HG03064 (cell line): ENCODE data around the gene ATP6V0A4.
"Not testable (repeated sequence)": the region's sequence is repeated elsewhere in the genome, so short reads cannot be mapped to it uniquely, and the experiment has no call there.

ENCODE experiments used
- ATAC-seq: cut with Tn5 transposase; IDR thresholded peaks from one replicate; pipeline ENCODE4 v1.9.1; 2021; ENCODE audit warnings: low read depth; ENCODE audit not compliant: unreplicated experiment

Gene ATP6V0A4

DNA sequence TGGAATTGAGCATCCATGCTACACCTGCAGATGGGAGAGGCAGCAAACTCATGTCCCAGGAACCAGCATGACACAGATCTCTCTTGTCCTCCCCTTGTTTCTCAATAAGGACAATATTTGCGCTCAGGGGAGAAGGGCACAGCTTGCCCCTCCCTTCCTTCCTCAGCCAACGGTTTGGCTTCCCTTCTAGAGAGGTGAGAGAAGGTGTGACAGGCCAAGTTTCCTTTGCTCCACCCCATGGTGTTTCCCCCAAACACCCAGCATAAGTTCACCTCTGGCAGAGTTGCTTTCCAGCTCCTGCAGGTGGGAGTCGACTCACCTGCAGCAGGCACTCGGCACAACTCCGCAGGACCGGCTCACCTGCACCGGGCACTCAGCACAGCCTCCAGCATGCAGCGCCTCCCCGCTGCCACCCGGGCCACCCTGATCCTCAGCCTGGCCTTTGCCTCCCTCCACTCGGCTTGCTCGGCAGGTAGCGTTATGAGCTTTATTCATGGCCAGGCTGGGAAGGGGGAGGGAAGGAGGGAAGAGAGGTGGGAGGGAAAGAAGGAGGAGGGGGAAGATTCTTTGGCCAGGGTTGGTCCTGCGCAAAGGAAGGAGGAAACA, at the start of gene ATP6V0A4, which contains the start of gene TMEM213:
ATP6V0A4 (minus strand) TSS at position 482 of the 606 bp plus-strand sequence. CDS start 26,949 bp downstream, outside the sequence.
TMEM213 (plus strand) TSS at position 280 of the 606 bp plus-strand sequence; CDS start at position 391, 111 bp downstream.
- no peak for ATAC-seq

DNA sequence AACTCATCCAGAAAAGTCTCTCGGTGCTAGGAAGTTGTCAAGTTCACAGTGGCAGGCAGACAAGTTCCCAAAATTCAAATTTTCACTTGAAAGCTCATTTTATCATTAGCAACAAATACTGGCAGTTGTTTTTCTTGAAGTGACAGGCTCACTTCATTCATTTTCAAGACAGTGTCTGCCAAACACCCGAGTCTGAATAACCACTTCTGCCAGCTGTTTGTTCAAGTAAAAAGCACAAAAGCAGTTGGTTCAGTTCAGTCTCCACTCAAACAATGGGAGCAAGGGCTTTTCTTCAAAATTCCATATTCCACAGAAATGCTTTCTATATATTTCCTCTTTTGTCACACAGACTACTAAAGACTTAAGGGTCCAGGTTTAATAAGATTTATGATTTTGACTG, 47.7 kb upstream of the ATP6V0A4 start:
- no peak for ATAC-seq

DNA sequence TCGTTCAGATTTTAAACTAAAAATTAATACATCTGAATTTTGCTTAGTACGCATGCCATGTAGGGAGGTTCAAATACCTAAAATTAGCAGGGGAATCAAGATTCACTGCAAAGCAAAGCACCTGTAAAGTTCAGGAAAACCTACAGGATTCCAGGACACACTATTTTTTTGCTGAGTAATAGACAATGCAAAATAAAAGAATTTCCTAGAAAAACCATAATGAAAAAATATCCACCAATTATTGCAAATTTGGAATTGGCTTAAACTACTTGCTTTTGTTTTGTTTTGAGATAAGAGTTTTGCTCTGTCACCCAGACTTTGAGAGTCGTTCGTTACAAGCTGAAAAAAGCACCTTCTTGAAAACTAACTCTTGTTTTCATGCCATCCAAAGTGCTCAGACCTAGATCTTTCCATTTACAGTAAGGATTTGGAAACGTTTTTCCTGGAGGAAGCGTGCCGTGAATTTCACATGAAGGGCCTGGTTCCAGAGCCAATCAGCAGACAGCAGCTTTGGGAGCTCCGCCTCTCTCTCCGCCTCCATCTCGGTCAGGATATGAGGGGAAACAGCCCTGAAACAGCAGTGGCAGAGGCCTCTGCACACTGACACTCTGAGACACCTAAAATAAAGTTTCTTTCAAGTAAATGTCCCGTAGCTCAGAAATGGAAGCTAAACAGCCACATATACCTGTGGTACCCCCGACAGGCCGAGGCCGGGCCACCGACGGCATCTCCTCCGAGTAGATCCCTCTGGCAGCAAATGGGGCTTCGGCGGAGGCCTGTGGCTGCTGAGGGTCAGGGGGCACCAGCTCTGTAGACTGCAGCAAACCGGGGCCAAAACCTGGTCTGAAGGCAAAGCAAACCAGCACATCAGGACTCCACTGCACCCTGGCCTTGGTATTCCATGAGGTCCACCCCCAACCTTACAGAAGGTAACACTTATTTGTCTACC, 45.9 kb upstream of the ATP6V0A4 start:
- ATAC-seq, result no peak

DNA sequence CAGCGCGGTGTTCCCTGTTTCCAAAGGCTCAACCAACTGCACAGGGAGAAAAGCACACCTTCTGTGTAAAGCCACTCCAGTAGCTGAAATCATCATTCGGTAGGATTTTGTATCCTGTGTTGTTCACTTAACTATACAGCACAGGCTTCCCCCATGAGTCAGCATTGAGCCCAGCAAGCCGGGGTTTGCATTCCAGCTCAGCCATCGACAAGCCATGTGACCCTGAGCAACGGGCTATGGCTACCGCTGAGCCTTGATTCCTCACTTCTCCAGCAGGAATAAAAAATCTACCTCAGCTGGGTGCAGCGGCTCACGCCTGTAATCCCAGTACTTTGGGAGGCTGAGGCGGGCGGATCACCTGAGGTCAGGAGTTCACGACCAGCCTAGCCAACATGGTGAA, 44.1 kb upstream of the ATP6V0A4 start:
- ATAC-seq, result no peak

DNA sequence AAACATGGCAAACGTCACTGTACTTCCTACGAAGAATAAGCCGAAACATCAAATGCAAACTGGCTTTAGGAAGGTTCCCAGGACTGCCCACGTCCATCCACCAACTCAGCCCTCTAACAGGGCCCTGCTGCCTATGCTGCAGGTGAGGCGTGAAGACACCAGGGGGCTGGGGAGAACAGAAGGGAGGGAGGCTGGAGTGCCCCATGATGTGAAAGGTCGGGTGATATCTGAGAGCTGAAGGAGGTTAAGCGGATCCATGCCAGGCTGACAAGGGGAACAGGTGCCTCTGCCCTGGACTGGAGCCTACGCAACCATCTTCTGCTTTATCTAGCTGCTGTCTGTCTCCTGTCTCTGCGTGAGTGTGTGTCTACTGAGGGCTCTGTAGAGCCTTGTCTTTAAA, 40.2 kb upstream of the ATP6V0A4 start:
- no peak for ATAC-seq

DNA sequence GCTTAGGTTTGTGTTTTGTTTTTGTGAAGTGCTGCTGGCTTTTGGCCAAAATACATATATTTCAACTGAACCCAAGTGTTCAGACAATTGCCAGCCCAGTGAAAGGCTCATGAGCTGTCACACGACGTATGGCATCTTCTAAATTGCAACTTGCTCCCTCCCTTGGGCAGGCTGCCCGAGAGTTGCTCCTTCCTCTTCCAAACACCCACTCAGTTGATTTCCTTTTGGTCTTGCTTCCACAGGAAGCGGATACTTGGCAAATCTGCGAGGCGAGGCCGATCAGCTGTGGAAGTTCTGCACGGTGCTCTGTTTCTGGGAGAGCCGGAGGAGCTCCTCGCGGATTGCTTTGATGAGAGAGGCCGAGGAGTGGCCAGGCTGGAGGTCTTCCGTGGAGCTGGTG, 39.6 kb upstream of the ATP6V0A4 start:
- no peak for ATAC-seq

DNA sequence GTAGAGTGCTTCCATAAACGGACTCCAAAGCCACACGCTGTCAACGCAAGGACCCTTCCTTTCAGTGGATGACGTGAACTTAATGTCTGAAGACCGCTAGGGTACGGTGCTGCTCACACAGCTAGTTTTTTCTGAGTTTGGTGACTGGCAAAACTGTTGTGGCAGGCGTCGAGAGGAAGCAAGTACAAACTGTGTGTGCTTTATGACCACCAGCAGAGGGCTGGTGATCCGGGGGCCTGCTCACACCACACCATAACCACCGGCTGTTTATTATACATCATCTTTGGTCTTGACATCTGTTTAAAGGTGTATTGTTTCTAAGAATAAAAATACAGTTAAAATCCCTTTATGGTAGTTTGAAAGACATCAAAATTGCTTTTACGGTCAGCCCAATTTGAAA, 37.1 kb upstream of the ATP6V0A4 start:
- ATAC-seq, result no peak

DNA sequence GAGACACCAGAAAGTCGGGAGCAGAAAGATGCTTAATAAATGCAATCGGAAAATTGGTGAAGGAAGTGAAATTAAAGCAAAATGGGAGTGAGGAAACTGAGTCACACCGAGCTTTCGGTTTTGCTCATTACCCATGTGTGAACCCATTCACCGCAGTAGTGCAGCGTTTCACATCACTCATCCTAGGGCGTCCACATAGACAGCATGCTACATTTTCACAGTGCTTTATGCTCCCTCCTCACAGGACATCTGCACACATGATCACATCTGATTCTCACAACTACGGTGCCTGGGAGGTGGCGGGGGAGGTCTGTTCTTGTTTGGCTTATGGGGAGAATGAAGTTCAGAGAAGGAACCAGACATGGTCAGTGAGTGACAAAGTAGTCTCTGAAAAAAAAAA, 36.6 kb upstream of the ATP6V0A4 start:
- no peak for ATAC-seq

DNA sequence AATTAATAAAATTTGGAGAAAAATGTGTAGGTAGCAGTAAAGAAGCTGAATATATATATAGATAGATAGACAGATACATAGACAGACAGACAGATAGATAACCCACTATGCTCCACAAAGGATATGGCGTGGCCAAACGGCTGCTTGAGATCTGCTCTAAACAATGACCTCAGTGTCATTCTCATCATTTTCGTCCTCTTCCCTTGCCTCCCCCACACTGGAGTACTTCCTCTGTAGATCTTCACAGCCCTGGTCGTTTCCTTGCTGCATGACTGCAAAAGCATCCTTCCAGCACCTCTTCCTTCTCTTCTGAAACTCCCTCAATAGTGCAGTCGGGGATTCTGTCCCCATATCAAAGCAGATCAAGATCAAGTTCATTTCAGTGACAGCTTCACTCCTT, 35.6 kb upstream of the ATP6V0A4 start:
- no peak for ATAC-seq

DNA sequence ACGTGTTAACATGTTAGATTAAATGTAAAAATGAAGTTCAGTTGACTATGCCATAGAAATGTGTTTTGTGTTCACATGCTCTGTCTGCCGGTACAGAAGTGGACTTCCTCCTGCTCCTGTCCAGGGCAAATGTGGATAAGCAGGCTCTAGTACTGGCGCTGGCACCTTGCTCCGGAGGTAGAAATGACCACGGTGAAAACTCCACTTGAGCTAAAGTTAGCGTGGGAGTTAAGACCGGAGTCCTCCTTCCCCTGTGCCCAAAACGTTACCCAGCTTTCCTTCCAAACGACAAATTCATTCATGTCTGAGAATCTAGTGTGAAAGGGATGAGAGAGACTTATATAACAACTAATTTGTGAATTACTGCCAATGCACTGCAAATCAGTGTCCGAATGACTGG, 35.0 kb upstream of the ATP6V0A4 start:
- no peak for ATAC-seq

DNA sequence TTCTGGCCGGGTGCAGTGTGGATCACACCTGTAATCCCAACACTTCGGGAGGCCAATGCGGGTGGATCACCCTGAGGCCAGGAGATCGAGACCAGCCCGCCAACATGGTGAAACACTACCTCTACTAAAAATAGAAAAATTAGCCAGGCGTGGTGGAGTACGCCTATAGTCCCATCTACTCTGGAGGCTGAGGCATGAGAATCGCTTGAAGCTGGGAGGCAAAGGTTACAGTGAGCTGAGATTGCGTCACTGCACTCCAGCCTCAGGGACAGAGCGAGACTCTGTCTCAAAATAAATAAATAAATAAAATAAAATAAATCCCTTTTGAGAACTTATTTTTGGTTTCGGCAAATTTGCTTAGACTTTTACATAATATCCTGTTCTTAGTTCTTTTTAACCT, 31.3 kb upstream of the ATP6V0A4 start:
- no peak for ATAC-seq

DNA sequence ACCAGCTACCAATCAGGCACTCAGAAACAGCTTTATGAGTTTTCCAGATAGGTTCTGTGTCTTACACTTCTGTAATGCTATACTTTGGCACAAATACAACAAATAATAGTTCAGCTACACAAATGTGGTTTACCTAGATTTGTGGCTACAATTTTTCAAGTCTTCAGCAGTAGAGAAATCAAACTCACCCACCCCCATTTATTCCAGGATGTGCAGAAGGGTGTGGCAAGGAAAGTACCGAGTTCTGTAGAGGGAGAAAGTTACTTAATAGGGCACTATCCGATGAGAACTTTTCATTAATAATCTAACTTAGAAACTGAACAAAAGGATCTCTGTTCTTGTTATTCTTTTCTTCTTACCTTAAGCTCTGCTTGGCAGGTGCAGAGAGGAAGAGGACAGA, 30.3 kb upstream of the ATP6V0A4 start:
- ATAC-seq, result no peak

DNA sequence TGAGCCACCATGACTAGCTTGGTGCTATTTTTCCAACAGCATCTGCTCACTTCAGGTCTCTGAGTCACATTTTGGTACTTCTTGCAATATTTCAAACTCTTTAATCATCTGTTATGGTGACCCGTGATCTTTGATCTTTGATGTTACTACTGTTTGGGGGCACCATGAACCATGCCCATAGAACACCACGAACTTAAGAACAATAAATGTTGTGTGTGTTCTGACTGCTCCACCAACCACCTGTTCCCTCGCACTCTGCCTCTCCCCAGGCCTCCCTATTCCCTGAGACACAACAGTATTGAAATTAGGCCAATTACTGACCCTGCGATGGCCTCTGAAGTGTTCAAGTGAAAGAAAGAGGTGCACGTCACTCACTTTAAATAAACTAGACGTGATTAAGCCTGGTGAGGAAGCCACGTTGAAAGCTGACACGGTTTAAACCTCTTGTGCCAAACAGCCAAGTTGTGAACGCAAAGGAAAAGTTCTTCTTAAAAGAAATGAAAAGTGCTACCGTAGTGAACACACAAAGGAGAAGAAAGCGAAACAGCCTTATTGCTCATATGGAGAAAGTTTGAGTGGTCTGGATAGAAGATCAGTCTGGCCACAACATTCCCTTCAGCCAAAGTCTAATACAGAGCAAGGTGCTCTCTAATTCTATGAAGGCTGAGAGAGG, 27.2 kb upstream of the ATP6V0A4 start:
- no peak for ATAC-seq

DNA sequence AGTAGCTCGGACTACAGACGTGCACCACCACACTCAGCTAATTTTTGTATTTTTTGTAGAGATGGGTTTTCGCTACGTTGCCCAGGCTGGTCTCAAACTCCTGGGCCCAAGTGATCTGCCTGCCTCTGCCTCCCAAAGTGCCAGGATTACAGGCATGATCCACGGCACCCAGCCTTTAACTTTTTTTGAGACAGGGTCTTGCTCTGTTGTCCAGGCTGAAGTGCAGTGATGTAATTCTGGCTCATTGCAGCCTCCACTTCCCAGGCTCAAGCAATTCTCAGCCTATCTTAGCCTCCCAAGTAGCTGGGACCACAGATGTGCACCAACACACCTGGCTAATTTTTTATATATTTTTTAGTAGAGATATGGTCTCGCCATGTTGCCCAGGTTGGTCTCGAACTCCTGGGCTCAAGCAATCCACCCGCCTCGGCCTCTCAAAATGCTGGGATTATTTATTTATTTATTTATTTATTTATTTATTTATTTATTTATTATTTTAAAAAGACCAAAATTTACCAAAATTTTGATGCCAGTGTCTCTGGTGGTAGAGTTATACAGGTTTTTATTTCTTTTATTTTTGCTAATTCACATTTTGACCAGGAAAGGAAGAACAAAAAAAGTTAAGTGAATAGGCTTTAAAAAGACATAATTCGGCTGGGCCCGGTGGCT, 25.0 kb upstream of the ATP6V0A4 start:
- ATAC-seq, result no peak

DNA sequence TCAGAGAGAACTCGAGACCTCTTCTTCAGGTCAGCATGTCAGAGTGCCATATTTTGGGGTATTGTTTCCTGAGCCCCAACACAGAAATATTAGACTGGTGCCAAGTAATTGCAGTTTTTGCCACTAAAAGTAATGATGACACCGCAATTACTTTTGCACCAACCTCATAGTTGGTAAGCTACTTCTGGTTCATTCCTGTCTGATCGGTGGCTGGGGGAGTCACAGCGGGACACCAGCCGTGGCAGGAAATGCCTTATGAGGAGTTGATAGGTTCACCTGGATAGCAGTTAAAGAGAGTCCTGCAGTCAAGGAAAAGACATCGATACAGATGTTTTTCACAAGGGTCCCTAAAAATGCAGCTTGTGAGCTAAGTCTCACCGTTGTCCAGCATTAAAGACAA, 23.9 kb upstream of the ATP6V0A4 start:
- ATAC-seq, result no peak

DNA sequence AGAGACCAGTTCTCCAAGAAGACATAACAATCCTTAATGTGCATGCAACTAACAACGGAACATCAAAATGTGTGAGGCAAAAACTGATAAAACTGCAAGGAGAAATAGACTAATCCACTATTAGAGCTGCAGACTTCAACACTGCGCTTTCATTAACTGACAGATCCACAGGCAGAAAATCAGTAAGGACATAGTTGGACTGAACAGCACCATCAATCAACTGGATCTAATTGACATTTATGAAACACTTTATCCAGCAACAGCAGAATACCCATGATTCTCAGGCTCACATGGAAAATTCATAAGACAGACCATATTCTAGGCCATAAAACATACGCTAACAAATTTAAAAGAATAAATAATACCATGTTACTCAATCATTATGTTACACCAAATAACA, 21.6 kb upstream of the ATP6V0A4 start:
- ATAC-seq, result no peak

DNA sequence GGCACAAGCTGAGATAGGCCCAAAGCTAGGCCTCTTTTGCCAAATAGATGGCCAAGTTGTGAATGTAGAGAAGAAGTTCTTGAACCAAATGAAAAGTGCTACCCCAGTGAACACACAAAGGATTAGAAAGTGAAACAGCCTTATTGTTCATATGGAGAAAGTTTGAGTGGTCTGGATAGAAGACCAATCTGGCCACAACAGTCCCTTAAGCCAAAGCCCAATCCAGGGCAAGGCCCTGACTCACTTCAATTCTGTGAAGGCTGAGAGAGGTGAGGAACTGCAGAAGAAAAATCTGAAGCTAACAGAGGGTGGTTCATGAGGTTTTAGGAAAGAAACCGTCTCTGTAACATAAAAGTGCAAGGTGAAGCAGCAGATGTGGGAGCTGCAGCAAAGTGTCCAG, 18.7 kb upstream of the ATP6V0A4 start:
- ATAC-seq, result no peak

DNA sequence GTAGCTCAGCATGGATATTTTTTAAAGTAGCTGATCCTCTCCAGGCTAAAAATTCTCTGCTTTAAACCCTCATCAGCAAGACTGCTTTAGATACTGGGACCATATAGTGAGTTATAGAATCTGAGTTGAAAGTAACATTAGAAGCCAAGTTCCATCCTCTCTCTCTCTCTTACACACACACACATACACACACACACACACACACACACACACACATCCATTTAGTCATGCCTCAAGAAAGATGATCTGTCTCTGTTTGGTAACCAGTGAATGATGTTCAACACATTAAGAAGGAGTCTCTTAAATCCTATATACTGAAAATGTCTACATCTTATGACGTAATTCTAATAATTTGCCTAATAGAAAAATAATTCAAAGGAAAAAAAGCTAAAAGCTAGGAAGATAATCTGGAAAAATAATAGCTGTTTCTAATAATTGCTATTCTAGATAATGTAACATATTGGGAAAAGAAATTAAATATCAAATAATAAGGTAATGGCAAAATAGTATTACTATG, 16.9 kb upstream of the ATP6V0A4 start:
- ATAC-seq, result no peak

DNA sequence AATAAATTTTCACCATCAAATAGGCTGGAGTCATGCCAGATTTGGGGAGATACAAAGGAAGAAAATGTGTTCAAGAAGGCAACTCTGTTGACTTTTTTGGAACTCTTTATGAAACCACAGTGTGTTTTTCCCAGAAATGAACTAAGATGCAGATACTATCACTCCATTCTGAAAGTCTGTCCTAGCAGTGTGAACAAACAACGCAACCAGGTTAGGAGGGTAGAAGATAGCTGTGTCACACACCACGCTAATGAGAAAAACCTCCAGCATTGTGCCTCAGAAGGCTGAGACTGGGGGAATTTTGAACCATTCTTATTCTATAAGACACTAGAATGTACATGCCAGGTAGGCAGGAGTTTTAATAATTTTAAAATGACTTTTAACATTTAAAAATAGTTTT, 15.9 kb upstream of the ATP6V0A4 start:
- no peak for ATAC-seq

DNA sequence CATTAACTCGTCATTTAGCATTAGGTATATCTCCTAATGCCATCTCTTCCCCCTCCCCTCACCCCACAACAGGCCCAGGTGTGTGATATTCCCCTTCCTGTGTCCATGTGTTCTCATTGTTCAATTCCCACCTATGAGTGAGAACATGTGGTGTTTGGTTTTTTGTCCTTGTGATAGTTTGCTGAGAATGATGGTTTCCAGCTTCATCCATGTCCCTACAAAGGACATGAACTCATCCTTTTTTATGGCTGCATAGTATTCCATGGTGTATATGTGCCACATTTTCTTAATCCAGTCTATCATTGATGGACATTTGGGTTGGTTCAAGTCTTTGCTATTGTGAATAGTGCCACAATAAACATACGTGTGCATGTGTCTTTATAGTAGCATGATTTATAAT, 13.3 kb upstream of the ATP6V0A4 start:
- not testable (repeated sequence) for ATAC-seq

DNA sequence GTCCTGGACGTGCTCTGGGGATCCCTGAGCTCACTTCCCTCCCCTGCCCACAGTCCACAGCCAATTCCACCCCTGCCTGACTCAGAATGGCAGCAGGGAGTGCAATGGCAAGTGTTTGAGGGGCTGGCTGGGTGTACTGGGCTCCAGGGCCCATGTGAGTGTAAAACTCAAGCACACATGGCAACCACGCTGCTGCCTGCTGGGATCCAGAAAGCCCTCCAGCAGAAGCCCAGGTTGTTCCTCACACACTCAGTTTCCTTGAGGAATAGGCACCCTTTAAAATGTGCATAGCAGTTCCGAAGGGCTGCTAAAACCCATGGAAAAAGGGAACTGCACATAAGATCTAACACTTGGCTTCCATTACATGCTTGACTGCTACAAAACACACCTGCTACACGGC, 11.3 kb upstream of the ATP6V0A4 start:
- no peak for ATAC-seq
